SK-N-SH (cell line): ENCODE measurements around the gene CXXC1. TPM values are rescaled to one million over a fixed set of nuclear protein-coding genes. Genes with fewer than 3 reads are reported as not detected.

ENCODE experiments used
- CTCF ChIA-PET: fragments of 300-600, 350-600 bp; formaldehyde crosslinking; extraction: SDS; loops from one replicate; lab custom pipeline; 2021; lab: Yijun Ruan, JAX
- POLR2A ChIA-PET: fragments of 350-600 bp; sonication (Branson Sonifier 250); formaldehyde crosslinking; extraction: SDS; loops from one replicate; lab custom pipeline; 2020; ENCODE audit warnings: antibody characterized with exemption, inconsistent platforms; lab: Yijun Ruan, JAX
- DNase-seq: peaks from one replicate; pipeline ENCODE4 v3.0.0; 2012
- H2AFZ ChIP-seq: fragments of 200-600 bp; sonication (generic); 2 replicates; pipeline ENCODE4 v1.8.1; 2016; ENCODE audit warnings: antibody characterized with exemption, mild to moderate bottlenecking, low read depth
- H3F3A ChIP-seq: fragments of 200-600 bp; sonication (generic); replicated peaks from 2 replicates; pipeline ENCODE3; 2016; ENCODE audit warnings: antibody characterized with exemption, mild to moderate bottlenecking; ENCODE audit not compliant: insufficient read depth
- H3K27ac ChIP-seq, 2 experiments: fragments of 200-500 bp in 1 of 2; fragments of 200-600 bp in 1 of 2; sonication (Bioruptor generic) in 1 of 2; sonication (generic), shearing (Covaris generic) in 1 of 2; 2 replicates each; pipeline versions ENCODE4 v1.5.1 to v1.6.1; 2014 to 2016; ENCODE audit warnings: low read depth in 2 of 2, inconsistent platforms in 1 of 2, low read length in 1 of 2, mild to moderate bottlenecking in 1 of 2, mixed read lengths in 1 of 2
- H3K27me3 ChIP-seq: fragments of 200-600 bp; sonication (generic), shearing (Covaris generic); 2 replicates; pipeline ENCODE4 v1.6.1; 2016; ENCODE audit warnings: mixed run types; ENCODE audit not compliant: insufficient read depth
- H3K36me3 ChIP-seq, 2 experiments: fragments of 200-500 bp in 1 of 2; fragments of 200-600 bp in 1 of 2; sonication (Bioruptor generic) in 1 of 2; sonication (generic) in 1 of 2; replicated peaks in 1 of 2; 2 replicates each; pipeline versions ENCODE3 to v1.5.1; 2014 to 2016; ENCODE audit warnings: low read length in 1 of 2, mild to moderate bottlenecking in 1 of 2; ENCODE audit not compliant: insufficient read depth in 2 of 2, control insufficient read depth in 1 of 2
- H3K4me1 ChIP-seq, 2 experiments: fragments of 200-500 bp in 1 of 2; fragments of 200-600 bp in 1 of 2; sonication (Bioruptor generic) in 1 of 2; sonication (generic), shearing (Covaris generic) in 1 of 2; 2 replicates each; pipeline versions ENCODE4 v1.5.1 to v1.6.1; 2014 to 2016; ENCODE audit warnings: low read depth in 1 of 2, low read length in 1 of 2, mixed run types in 1 of 2; ENCODE audit not compliant: insufficient read depth in 2 of 2, control insufficient read depth in 1 of 2
- H3K4me2 ChIP-seq: fragments of 200-600 bp; sonication (generic), shearing (Covaris generic); 2 replicates; pipeline ENCODE4 v1.6.1; 2017; ENCODE audit warnings: mixed run types
- H3K4me3 ChIP-seq, 2 experiments: fragments of 200-500 bp in 1 of 2; fragments of 200-600 bp in 1 of 2; sonication (Bioruptor generic) in 1 of 2; sonication (generic), shearing (Covaris generic) in 1 of 2; 2 replicates each; pipeline versions ENCODE4 v1.5.1 to v1.8.1; 2014 to 2016; ENCODE audit warnings: low read depth in 2 of 2, inconsistent platforms in 1 of 2, low read length in 1 of 2, mild to moderate bottlenecking in 1 of 2, mixed read lengths in 1 of 2, moderate library complexity in 1 of 2
- H3K79me2 ChIP-seq: fragments of 200-600 bp; sonication (generic); 2 replicates; pipeline ENCODE4 v1.8.1; 2017; ENCODE audit warnings: mild to moderate bottlenecking; ENCODE audit not compliant: insufficient read depth
- H3K9ac ChIP-seq: fragments of 200-600 bp; sonication (generic); 2 replicates; pipeline ENCODE4 v1.6.1; 2017; ENCODE audit warnings: mixed run types
- H3K9me2 ChIP-seq: fragments of 200-600 bp; sonication (generic); 2 replicates; pipeline ENCODE4 v1.6.1; 2017; ENCODE audit warnings: mixed run types
- H3K9me3 ChIP-seq: fragments of 200-600 bp; sonication (generic); 2 replicates; pipeline ENCODE4 v1.6.1; 2017; ENCODE audit warnings: mixed run types, mild to moderate bottlenecking, moderate library complexity
- H4K20me1 ChIP-seq: fragments of 200-600 bp; sonication (generic); 2 replicates; pipeline ENCODE4 v1.6.1; 2017; ENCODE audit warnings: mild to moderate bottlenecking, mixed run types; ENCODE audit not compliant: insufficient read depth
- EZH2phosphoT487 ChIP-seq: fragments of 200-600 bp; sonication (generic); IDR thresholded peaks from 2 replicates; pipeline ENCODE4 v1.6.1; 2017; ENCODE audit warnings: low read depth, mixed run types, mild to moderate bottlenecking, antibody characterized with exemption, moderate library complexity, borderline replicate concordance
- FOSL2 ChIP-seq: IDR thresholded peaks from 2 replicates; pipeline ENCODE4 v1.4.0; 2012; ENCODE audit warnings: low read depth, mild to moderate bottlenecking, moderate library complexity, borderline replicate concordance
- GATA2 ChIP-seq: sonication (generic); formaldehyde crosslinking; IDR thresholded peaks from 2 replicates; pipeline ENCODE4 v1.5.0; 2020; ENCODE audit warnings: mild to moderate bottlenecking, missing genetic modification reagents
- IRF3 ChIP-seq: fragments of 150-350 bp; IDR thresholded peaks from 2 replicates; pipeline ENCODE4 v1.6.1; 2016; ENCODE audit warnings: mild to moderate bottlenecking, low read depth, low read length
- POLR2AphosphoS5 ChIP-seq: IDR thresholded peaks from 2 replicates; pipeline ENCODE4 v1.6.1; 2012; ENCODE audit warnings: low read depth, low read length
- RCOR1 ChIP-seq: fragments of 150-350 bp; IDR thresholded peaks from 2 replicates; pipeline ENCODE4 v1.6.1; 2017; ENCODE audit warnings: antibody characterized with exemption, low read length
- REST ChIP-seq: IDR thresholded peaks from 2 replicates; pipeline ENCODE4 v1.6.1; 2012; ENCODE audit warnings: mild to moderate bottlenecking, low read depth, low read length, moderate library complexity
- SIN3A ChIP-seq: IDR thresholded peaks from 2 replicates; pipeline ENCODE4 v1.6.1; 2012; ENCODE audit warnings: low read depth, mild to moderate bottlenecking, low read length, moderate library complexity, borderline replicate concordance
- TAF1 ChIP-seq: IDR thresholded peaks from 2 replicates; pipeline ENCODE4 v1.6.1; 2012; ENCODE audit warnings: low read depth, mild to moderate bottlenecking, low read length, moderate library complexity, borderline replicate concordance
- whole genome bisulfite sequencing: methylation state at CpG from one replicate; pipeline ENCODE4 v1.1.6; 2017; ENCODE audit warnings: low lambda C conversion rate; 5-methylcytosine and 5-hydroxymethylcytosine counted together
- polyA plus RNA-seq, 3 experiments: library from polyadenylated mRNA; depleted of rRNA; stranded (reverse); fragments of >200 nt; gene quantifications; 2 replicates each; pipeline ENCODE4 v1.2.3, GENCODE V29; 2012

Gene CXXC1
- polyA plus RNA-seq, 1 of the 3 experiments (the other 2 are of a cell fraction): 128 TPM

- Histone ChIP-seq H2AFZ (no peak overlapping the region), H3K27ac (no peak overlapping the region), H3K9me3 (no peaks in the 10 kb centered on the region), H3K79me2 (no peaks in the 10 kb centered on the region), H3K9me2 (no peaks in the 10 kb centered on the region), H4K20me1 (no peaks in the 10 kb centered on the region), H3K4me3 (no peak overlapping the region), H3F3A (no peaks in the 10 kb centered on the region), H3K4me1 (no peaks in the 10 kb centered on the region), H3K9ac (no peak overlapping the region), H3K4me2 (no peak overlapping the region), H3K27me3 (no peaks in the 10 kb centered on the region), H3K36me3 (no peaks in the 10 kb centered on the region)
- ChIA-PET POLR2A (no interaction called here), CTCF (no interaction called here)
- no peak for DNase-seq
- TF ChIP-seq SIN3A (no peak), EZH2phosphoT487 (no peak), GATA2 (CRISPR knock-in tag) (no peak), IRF3 (no peak), RCOR1 (no peak), FOSL2 (no peak), POLR2AphosphoS5 (no peak), TAF1 (no peak)
Observed at GRCh38 chr18:50330176-50330575, 42.7 kb upstream of the CXXC1 start.

GRCh38 chr18:50327983-50328382 is 40.5 kb upstream of the CXXC1 start:
- H3K9me3 ChIP-seq: no peaks in the 10 kb centered on the region
- DNase-seq: no peak
- H3K4me3 ChIP-seq: no peak overlapping the region
- H2AFZ ChIP-seq: no peak overlapping the region
- no peaks in the 10 kb centered on the region for H3K4me1 ChIP-seq
- no peak overlapping the region for H3K27ac ChIP-seq
- H3K9ac ChIP-seq: no peak overlapping the region
- ChIA-PET POLR2A (no interaction called here), CTCF (interaction anchor here (2.3 kb wide), 1 partner anchor 29 kb away, joined by 12 read pairs; no protein-coding TSS in a partner anchor)
- WGBS: 35% methylated on average over 3 of the region's 3 CpGs
- no peak overlapping the region for H3K4me2 ChIP-seq
- TF ChIP-seq EZH2phosphoT487 (no peak), REST (no peak)
- no peaks in the 10 kb centered on the region for H3K36me3 ChIP-seq
- H3K79me2 ChIP-seq: no peaks in the 10 kb centered on the region
- no peaks in the 10 kb centered on the region for H3F3A ChIP-seq
- H3K9me2 ChIP-seq: no peaks in the 10 kb centered on the region
- no peaks in the 10 kb centered on the region for H4K20me1 ChIP-seq
- no peaks in the 10 kb centered on the region for H3K27me3 ChIP-seq
